A549 (cell line): ENCODE results near the gene RALA. TPM values are rescaled to one million over a fixed set of nuclear protein-coding genes. Genes with fewer than 3 reads are reported as not detected.

Experiments used
- ATAC-seq, 2 experiments: fragments of 200-7000 bp in 1 of 2; fragments of >200 bp in 1 of 2; cut with Nextera tagmentation in 1 of 2; cut with Tn5 transposase in 1 of 2; 3 replicates each; pipeline versions ENCODE4 v1.8.0 to v1.9.1; 2018 to 2020; ENCODE audit warnings: mild to moderate bottlenecking in 1 of 2, moderate library complexity in 1 of 2
- CTCF ChIA-PET: fragments of 300-600 bp; sonication (Branson Sonifier 250); formaldehyde crosslinking; extraction: SDS; loops from one replicate; lab custom pipeline; 2021; ENCODE audit warnings: antibody characterized with exemption, inconsistent platforms; lab: Yijun Ruan, JAX
- POLR2A ChIA-PET: fragments of 350-600 bp; formaldehyde crosslinking; extraction: SDS; loops from one replicate; lab custom pipeline; 2021; ENCODE audit warnings: antibody characterized with exemption, inconsistent platforms; lab: Yijun Ruan, JAX
- DNase-seq, 2 experiments: peaks; one replicate each; pipeline versions ENCODE4 v3.0.0 to v3.0.0-alpha.2; 2011 to 2016; ENCODE audit warnings: low read depth in 1 of 2, low spot score in 1 of 2
- FAIRE-seq: peaks from 2 replicates; lab custom pipeline; 2011; peaks lifted over from hg19 to GRCh38; lab: Jason Lieb, UNC
- H3K27ac ChIP-seq, 2 experiments: fragments of >200 bp; sonication (Bioruptor Twin); formaldehyde crosslinking; 3 replicates each; pipeline ENCODE4 v1.5.1; 2016 to 2017
- H3K4me1 ChIP-seq: fragments of >200 bp; sonication (Bioruptor Twin); formaldehyde crosslinking; 3 replicates; pipeline ENCODE4 v1.6.1; 2016
- H3K4me2 ChIP-seq: fragments of >200 bp; sonication (Bioruptor Twin); formaldehyde crosslinking; 3 replicates; pipeline ENCODE4 v1.6.1; 2016
- H3K4me3 ChIP-seq: fragments of >200 bp; sonication (Bioruptor Twin); formaldehyde crosslinking; 3 replicates; pipeline ENCODE4 v1.5.1; 2016
- H3K9me3 ChIP-seq: fragments of >200 bp; sonication (Bioruptor Twin); formaldehyde crosslinking; 3 replicates; pipeline ENCODE4 v1.6.1; 2016
- CEBPB ChIP-seq, 2 experiments: fragments of >200 bp in 1 of 2; sonication (Bioruptor Twin) in 1 of 2; formaldehyde crosslinking in 1 of 2; IDR thresholded peaks; 2 replicates each; pipeline ENCODE4 v1.6.1; 2012 to 2016
- CTCF ChIP-seq: fragments of >200 bp; sonication (Bioruptor Twin); formaldehyde crosslinking; IDR thresholded peaks from 3 replicates; pipeline ENCODE4 v1.5.1; 2016
- E2F6 ChIP-seq: IDR thresholded peaks from 2 replicates; pipeline ENCODE4 v1.6.1; 2012; ENCODE audit warnings: low read depth, borderline replicate concordance
- GATA3 ChIP-seq: IDR thresholded peaks from 2 replicates; pipeline ENCODE4 v1.6.1; 2012; ENCODE audit warnings: borderline replicate concordance
- HDAC2 ChIP-seq: fragments of 200-600 bp; sonication (generic); IDR thresholded peaks from 2 replicates; pipeline ENCODE4 v1.6.1; 2016
- HMGXB4 ChIP-seq: fragments of 250-450 bp; sonication (Bioruptor Pico); IDR thresholded peaks from 2 replicates; pipeline ENCODE4 v1.5.0; 2021; ENCODE audit warnings: mild to moderate bottlenecking, moderate library complexity, borderline replicate concordance
- HOXB5 ChIP-seq: fragments of 250-450 bp; sonication (Bioruptor Pico); IDR thresholded peaks from 2 replicates; pipeline ENCODE4 v1.5.0; 2020; ENCODE audit warnings: mild to moderate bottlenecking, moderate library complexity
- MAFK ChIP-seq: fragments of 450-650 bp; IDR thresholded peaks from 2 replicates; pipeline ENCODE4 v1.6.1; 2014; ENCODE audit not compliant: partially characterized antibody
- MAZ ChIP-seq: fragments of 150-350 bp; IDR thresholded peaks from 2 replicates; pipeline ENCODE4 v1.6.1; 2014; ENCODE audit warnings: antibody characterized with exemption, low read depth, low read length, borderline replicate concordance
- NFE2L2 ChIP-seq: fragments of 150-350 bp; conservative IDR thresholded peaks from 2 replicates; pipeline ENCODE4 v1.6.1; 2014; ENCODE audit warnings: low read length
- RAD21 ChIP-seq, 2 experiments: fragments of >200 bp in 1 of 2; sonication (Bioruptor Twin) in 1 of 2; formaldehyde crosslinking in 1 of 2; IDR thresholded peaks in 1 of 2; conservative IDR thresholded peaks in 1 of 2; 2 replicates in 1 of 2; 3 replicates in 1 of 2; pipeline ENCODE4 v1.6.1; 2012 to 2018; ENCODE audit warnings: inconsistent platforms in 1 of 2
- RCOR1 ChIP-seq: fragments of 150-350 bp; IDR thresholded peaks from 2 replicates; pipeline ENCODE4 v1.6.1; 2014; ENCODE audit warnings: antibody characterized with exemption, low read length, low read depth
- ZFP36 ChIP-seq: fragments of 450-650 bp; IDR thresholded peaks from 2 replicates; pipeline ENCODE4 v1.6.1; 2014; ENCODE audit warnings: borderline replicate concordance; ENCODE audit not compliant: partially characterized antibody
- ZNF302 ChIP-seq: fragments of 250-450 bp; sonication (Bioruptor Pico); IDR thresholded peaks from 2 replicates; pipeline ENCODE4 v1.9.0; 2021; ENCODE audit warnings: inconsistent platforms, mild to moderate bottlenecking, moderate library complexity
- WGBS: methylation state at CpG from one replicate; pipeline ENCODE4 v1.1.6; 2017; ENCODE audit errors: missing lambda C conversion rate; 5-methylcytosine and 5-hydroxymethylcytosine counted together
- polyA plus RNA-seq, 4 experiments: library from polyadenylated mRNA; depleted of rRNA in 3 of 4; stranded (reverse); fragments of >200 nt; fragmentation: RNase III in 1 of 4; extraction: RNeasy Plus Mini Kit Qiagen cat#74134 plus additional on column Dnase treatment in 1 of 4; gene quantifications; 2 replicates in 3 of 4; 3 replicates in 1 of 4; pipeline ENCODE4 v1.2.3, GENCODE V29; 2011 to 2017
- TF ChIP-seq, protein P1 (sequence below): fragments of >200 bp; sonication (Bioruptor Twin); formaldehyde crosslinking; IDR thresholded peaks from 2 replicates; pipeline ENCODE4 v1.6.1; 2016

The RALA gene
- polyA plus RNA-seq, 2 of the 4 experiments (the other 2 are of a cell fraction) = 30.1 to 43.7 TPM

DNA sequence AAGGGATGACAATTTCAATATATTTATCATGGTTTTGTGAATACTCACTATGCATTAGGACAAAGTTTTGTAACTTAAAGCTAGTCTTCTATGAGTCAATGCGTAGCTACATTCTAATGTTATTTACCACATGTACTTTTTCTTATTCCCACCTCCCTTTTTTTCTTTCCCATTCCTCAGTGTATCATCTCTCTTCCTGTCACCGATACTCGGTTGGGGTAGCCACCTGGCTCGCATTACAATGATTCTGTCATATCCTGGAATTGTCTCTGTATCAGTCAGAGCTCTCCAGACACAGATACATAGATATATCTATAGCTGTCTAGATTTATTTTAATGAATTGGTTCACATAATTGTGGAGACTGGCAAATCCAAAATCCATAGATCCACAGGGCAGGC, 9.8 kb upstream of the RALA start:
- H3K9me3 ChIP-seq = no peaks in the 10 kb centered on the region
- TF ChIP-seq HOXB5 (CRISPR knock-in tag) (no peak), CEBPB (IDR thresholded peaks at IDR 0.05) (no peak), ZFP36 (no peak), RCOR1 (no peak), RAD21 (conservative IDR thresholded peaks at IDR 0.05 in 1 of 2, IDR thresholded peaks at IDR 0.05 in 1 of 2) (no peak), HDAC2 (no peak), HMGXB4 (no peak), GATA3 (no peak), ZNF302 (CRISPR knock-in tag) (no peak), CTCF (no peak), MAFK (no peak)
- TF ChIP-seq, protein P1, sequence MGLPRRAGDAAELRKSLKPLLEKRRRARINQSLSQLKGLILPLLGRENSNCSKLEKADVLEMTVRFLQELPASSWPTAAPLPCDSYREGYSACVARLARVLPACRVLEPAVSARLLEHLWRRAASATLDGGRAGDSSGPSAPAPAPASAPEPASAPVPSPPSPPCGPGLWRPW = no peak
- no peak for DNase-seq
- H3K4me1 ChIP-seq = peaks cover 11% of the 10 kb centered on the region; the same call in 2 of the 3 replicates
- H3K4me3 ChIP-seq = no peak overlapping the region
- POLR2A ChIA-PET = interaction anchor here (1.4 kb wide), 1 partner anchor 9 kb away, joined by 5 read pairs; the partner anchor contains the start of gene RALA
- ATAC-seq = no peak
- no peak overlapping the region for H3K27ac ChIP-seq
- H3K4me2 ChIP-seq = no peak overlapping the region
- no peak for FAIRE-seq
- 77% methylated on average over 4 of the region's 4 CpGs for WGBS
- CTCF ChIA-PET = interaction anchor here (1.8 to 3.1 kb wide), 2 partner anchors 10 to 33 kb away, joined by 6 to 12 read pairs; partner anchors contain the start of gene RALA

GRCh38 chr7:39614299-39614698, 9.1 kb upstream of the RALA start:
- peaks cover 6% of the 10 kb centered on the region; the same call in 1 of the 3 replicates for H3K4me1 ChIP-seq
- FAIRE-seq = no peak
- no peak for ATAC-seq
- ChIA-PET POLR2A (interaction anchor here (1.4 kb wide), 1 partner anchor 9 kb away, joined by 5 read pairs; the partner anchor contains the start of gene RALA), CTCF (interaction anchor here (0.6 to 1.8 kb wide), 2 partner anchors 9 to 1392 kb away, joined by 3 to 6 read pairs; partner anchors contain the start of gene RALA)
- DNase-seq = no peak
- TF ChIP-seq MAZ = no peak
- H3K4me3 ChIP-seq = no peak overlapping the region
- no peaks in the 10 kb centered on the region for H3K9me3 ChIP-seq
- 91% methylated on average over 2 of the region's 2 CpGs for WGBS
- no peak overlapping the region for H3K4me2 ChIP-seq
- H3K27ac ChIP-seq = no peak overlapping the region

GRCh38 chr7:39615350-39615975, 7.9 kb upstream of the RALA start:
- FAIRE-seq (no peak), ATAC-seq (no peak), DNase-seq (no peak)
- H3K4me1 ChIP-seq = peaks cover 6% of the 10 kb centered on the region; the same call in 1 of the 3 replicates
- WGBS = 80% methylated on average over 1 of the region's 1 CpG
- H3K4me3 ChIP-seq = no peak overlapping the region
- ChIA-PET CTCF (interaction anchor here (1.8 to 2.5 kb wide), 2 partner anchors 8 to 35 kb away, joined by 6 read pairs; partner anchors contain the start of gene RALA), POLR2A (no interaction called here)
- H3K4me2 ChIP-seq = no peak overlapping the region
- no peak overlapping the region for H3K27ac ChIP-seq
- H3K9me3 ChIP-seq = no peaks in the 10 kb centered on the region
- TF ChIP-seq HMGXB4 = no peak
- no peak for TF ChIP-seq NFE2L2
- TF ChIP-seq RAD21 (conservative IDR thresholded peaks at IDR 0.05 in 1 of 2, IDR thresholded peaks at IDR 0.05 in 1 of 2) = no peak
- TF ChIP-seq, protein P1 = no peak
- TF ChIP-seq E2F6 = no peak
